Muscle of back (tissue), 11 donors: Measurements from ENCODE around the gene IFNA6. TPM values are rescaled to one million over a fixed set of nuclear protein-coding genes. Genes with fewer than 3 reads are reported as not detected.

Source experiments
- DNase-seq, 3 donors: peaks; one replicate each; pipeline versions ENCODE4 v3.0.0 to v3.0.0-alpha.2; 2013
- polyA plus RNA-seq, 10 donors: library from polyadenylated mRNA; unstranded; fragments of 120-200 nt; gene quantifications; one replicate each; pipeline ENCODE4 v1.2.1, GENCODE V29; 2013; ENCODE audit not compliant: insufficient read length in 10 of 10

The IFNA6 gene
- polyA plus RNA-seq, 10 donors, result not detected

- no peak for DNase-seq
Observed at GRCh38 chr9:21331676-21332402, 18.8 kb downstream of the IFNA6 start.

DNA sequence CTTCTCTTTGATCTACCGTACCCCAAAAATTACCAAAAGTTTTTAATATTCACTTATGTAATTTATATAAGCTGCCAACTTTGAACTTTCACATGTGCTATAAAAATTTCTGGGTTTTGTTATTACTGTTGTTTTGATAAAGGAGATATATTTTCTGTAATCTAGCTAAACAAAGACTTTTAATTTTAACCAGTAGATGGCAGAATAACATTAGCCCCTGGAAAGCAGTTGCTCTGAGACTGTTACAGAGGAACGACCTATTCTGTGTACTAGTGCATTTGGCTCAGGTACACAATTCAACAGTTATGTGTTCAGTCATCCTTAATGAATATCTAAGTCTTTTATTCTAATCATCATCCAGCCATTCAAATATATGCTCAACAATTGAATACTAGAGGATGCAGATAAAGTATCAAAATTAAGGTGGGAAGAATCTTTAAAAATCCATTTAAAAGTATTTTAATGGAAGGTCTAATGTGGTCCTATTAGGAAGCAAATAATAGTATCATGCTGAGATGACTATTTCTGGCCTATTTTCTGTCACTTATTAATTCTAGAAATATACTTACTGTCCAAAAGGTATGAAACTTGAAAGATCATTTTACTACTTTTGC, 24.1 kb downstream of the IFNA6 start:
- DNase-seq, result peak in 2 of 3 donors; percentile 23 to 55

- DNase-seq, result no peak
Observed at GRCh38 chr9:21324047-21324446, 26.6 kb downstream of the IFNA6 start.

- no peak for DNase-seq
Observed at GRCh38 chr9:21322911-21323461, 27.7 kb downstream of the IFNA6 start.

DNA sequence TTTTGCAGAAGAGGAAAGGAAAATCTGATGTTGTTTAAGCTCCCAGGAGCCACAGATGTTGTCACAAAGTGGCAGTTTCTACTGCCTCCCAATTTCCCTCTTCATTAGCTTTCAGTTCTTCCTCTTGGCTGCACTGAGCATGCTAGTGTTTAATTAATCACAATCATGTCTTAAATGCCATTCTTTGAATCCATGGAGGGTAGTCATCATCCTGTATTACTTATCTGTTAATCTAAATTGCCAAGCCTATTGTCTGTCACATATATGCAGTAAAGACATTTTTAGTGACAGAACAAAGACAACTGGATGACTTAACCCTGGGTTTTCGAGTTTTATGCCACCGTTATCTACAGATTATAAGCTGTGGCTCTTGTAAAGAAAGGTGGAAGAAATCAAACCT, 30.2 kb downstream of the IFNA6 start:
- no peak for DNase-seq

GRCh38 chr9:21317956-21318923, 32.4 kb downstream of the IFNA6 start:
- DNase-seq, result peak; percentile 25 to 61 (median 42)

DNA sequence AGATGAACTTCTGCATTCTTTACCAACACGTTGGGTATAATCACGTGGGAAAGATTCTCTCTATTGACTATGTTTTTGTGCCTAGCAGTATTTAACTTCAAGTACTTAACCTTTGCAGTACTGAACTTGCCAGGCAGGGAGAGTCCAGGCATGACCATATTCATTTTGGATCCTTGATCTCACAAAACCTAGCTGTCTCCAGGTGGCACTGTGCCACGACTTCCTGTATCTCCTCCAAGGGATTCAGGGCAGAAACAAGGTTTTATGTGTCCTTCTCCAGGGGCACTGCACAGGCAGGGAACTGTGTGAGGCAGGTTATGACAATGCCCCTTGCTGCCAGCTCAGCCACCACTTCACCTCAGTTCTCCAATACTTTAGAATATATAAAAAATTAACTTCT, 33.8 kb downstream of the IFNA6 start:
- DNase-seq, result no peak

GRCh38 chr9:21316032-21316842, 34.5 kb downstream of the IFNA6 start:
- peak in 1 of 3 donors; percentile 12 for DNase-seq

- DNase-seq, result no peak
Observed at GRCh38 chr9:21314152-21314551, 36.5 kb downstream of the IFNA6 start.

GRCh38 chr9:21311889-21312288, 38.8 kb downstream of the IFNA6 start:
- no peak for DNase-seq

- no peak for DNase-seq
Observed at GRCh38 chr9:21305213-21305612, 45.5 kb downstream of the IFNA6 start, which contains the start of gene IFNA5. Gene IFNA5 (minus strand): TSS chr9:21305313. CDS start chr9:21305256, 57 bp downstream.

Other genes starting within 250 kb of the IFNA6 start
- not detected for gene IFNW1, start 209.1 kb downstream of the IFNA6 start, polyA plus RNA-seq
- not detected for gene IFNA21, start 184.2 kb downstream of the IFNA6 start, polyA plus RNA-seq
- gene IFNA4, start 163.3 kb downstream of the IFNA6 start, polyA plus RNA-seq, result not detected
- not detected for gene IFNA7, start 148.7 kb downstream of the IFNA6 start, polyA plus RNA-seq
- not detected for gene IFNA10, start 143.7 kb downstream of the IFNA6 start, polyA plus RNA-seq
- gene IFNA16, start 133.6 kb downstream of the IFNA6 start, polyA plus RNA-seq, result not detected
- gene IFNA17, start 122.7 kb downstream of the IFNA6 start, polyA plus RNA-seq, result not detected
- not detected for gene IFNA14, start 110.9 kb downstream of the IFNA6 start, polyA plus RNA-seq
- gene IFNA5, start 45.6 kb downstream of the IFNA6 start, polyA plus RNA-seq, result not detected
- 10 to 100 TPM; 21.1 to 29.9 (median 25.3) TPM for gene KLHL9, start 15.5 kb downstream of the IFNA6 start, polyA plus RNA-seq
- not detected for gene IFNA13, start 17.2 kb upstream of the IFNA6 start, polyA plus RNA-seq
- not detected for gene IFNA2, start 34.5 kb upstream of the IFNA6 start, polyA plus RNA-seq
- gene IFNA8, start 58.2 kb upstream of the IFNA6 start, polyA plus RNA-seq, result not detected
- gene IFNA1, start 89.6 kb upstream of the IFNA6 start, polyA plus RNA-seq, result not detected
- gene IFNE, start 131.4 kb upstream of the IFNA6 start, polyA plus RNA-seq, result not detected